ENCODE data around the gene GOLT1A.

DNA sequence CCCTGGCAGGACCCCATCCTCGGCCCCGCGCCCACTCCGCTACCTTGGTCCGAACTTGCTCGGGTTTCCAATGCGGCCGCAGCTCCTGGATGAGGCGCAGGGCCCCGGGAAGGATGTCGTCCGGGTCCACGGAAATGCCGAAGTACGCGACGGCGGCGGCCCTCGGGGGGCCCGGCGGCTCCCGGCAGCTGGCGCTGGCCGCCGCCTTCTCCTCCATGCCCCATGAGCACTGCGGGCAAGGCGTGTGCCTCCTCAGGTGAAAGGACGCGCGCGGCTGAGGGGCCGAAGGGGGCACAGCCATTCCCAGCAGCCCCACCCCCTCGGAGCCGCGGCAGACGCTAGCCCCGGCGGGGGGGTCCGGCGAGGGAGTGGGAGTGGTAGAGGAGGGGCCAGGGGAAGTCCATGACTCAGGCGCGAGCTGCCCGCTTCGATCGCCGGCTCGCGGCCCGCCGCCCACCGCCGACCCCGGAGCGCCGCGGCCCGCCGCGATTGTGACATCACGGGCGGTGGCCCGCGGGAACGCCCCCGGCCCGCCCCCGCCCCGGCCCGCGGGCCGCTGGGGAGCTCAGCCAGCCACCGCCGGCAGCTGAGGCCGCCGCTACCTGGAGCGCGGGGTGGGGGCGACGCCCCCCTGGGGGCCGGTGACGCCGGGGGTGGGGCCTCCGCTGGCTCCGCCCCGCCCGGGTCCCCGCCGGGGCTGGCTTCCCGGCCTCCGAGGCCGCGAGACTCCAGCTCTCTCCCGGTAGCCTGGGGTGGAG is 62.1 kb downstream of the GOLT1A start, which contains the start of gene ETNK2:
- TF ChIP-seq ZNF217 (IDR thresholded peaks at IDR 0.05) (no peak), RAD51 (IDR thresholded peaks at IDR 0.05) (no peak), CHD2 (IDR thresholded peaks at IDR 0.05; ENCODE audit: borderline replicate concordance, low read depth, low read length) (no peak), CREB1 (IDR thresholded peaks at IDR 0.05; ENCODE audit: low read depth) (no peak), RCOR1 (conservative IDR thresholded peaks at IDR 0.05; ENCODE audit: low read depth, low read length) (no peak), SRF (IDR thresholded peaks at IDR 0.05; ENCODE audit: low read depth in 2 of 2, low read length in 2 of 2) (no peak)
- TF ChIP-seq, protein P1, sequence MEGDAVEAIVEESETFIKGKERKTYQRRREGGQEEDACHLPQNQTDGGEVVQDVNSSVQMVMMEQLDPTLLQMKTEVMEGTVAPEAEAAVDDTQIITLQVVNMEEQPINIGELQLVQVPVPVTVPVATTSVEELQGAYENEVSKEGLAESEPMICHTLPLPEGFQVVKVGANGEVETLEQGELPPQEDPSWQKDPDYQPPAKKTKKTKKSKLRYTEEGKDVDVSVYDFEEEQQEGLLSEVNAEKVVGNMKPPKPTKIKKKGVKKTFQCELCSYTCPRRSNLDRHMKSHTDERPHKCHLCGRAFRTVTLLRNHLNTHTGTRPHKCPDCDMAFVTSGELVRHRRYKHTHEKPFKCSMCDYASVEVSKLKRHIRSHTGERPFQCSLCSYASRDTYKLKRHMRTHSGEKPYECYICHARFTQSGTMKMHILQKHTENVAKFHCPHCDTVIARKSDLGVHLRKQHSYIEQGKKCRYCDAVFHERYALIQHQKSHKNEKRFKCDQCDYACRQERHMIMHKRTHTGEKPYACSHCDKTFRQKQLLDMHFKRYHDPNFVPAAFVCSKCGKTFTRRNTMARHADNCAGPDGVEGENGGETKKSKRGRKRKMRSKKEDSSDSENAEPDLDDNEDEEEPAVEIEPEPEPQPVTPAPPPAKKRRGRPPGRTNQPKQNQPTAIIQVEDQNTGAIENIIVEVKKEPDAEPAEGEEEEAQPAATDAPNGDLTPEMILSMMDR (IDR thresholded peaks at IDR 0.05 in 2 of 3, conservative IDR thresholded peaks at IDR 0.05 in 1 of 3; ENCODE audit: control insufficient read depth in 2 of 3, extremely low read depth in 1 of 3, insufficient read depth in 1 of 3, low read depth in 3 of 3, low read length in 3 of 3): no peak
